SH-SY5Y (cell line): ENCODE measurements around the gene SESN3.

Experiments used
- GATA2 ChIP-seq: IDR thresholded peaks from 2 replicates; pipeline ENCODE4 v1.6.1; 2011; ENCODE audit warnings: mild to moderate bottlenecking, low read depth, low read length
- GATA3 ChIP-seq: IDR thresholded peaks from 2 replicates; pipeline ENCODE4 v1.6.1; 2011; ENCODE audit warnings: low read depth, mild to moderate bottlenecking, low read length, moderate library complexity

DNA sequence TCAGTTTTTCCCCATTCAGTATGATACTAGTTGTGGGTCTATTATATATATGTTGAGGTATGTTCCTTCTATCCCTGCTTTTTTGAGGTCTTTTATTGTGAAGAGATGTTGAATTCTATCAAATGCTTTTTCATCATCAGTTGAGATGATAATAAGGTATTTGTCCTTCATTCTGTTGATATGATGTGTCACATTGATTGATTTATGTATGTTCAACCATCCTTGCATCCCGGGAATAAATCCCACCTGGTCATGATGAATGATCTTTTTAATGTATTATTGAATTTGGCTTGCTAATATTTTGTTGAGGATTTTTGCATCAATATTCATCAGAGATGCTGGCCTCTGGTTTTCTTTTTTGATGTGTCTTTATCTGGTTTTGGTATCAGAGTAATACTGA, 115.4 kb downstream of the SESN3 start:
- TF ChIP-seq GATA3, result no peak
- no peak for TF ChIP-seq GATA2
